Measurements from ENCODE around the gene SLC25A43.
"Not testable (repeated sequence)": the region's sequence is repeated elsewhere in the genome, so short reads cannot be mapped to it uniquely, and the experiment has no call there.

SLC25A43 gene

GRCh38 chrX:119468551-119469312 lies 69.6 kb downstream of the SLC25A43 start:
- DNase-seq: peak; percentile 66

GRCh38 chrX:119469313-119469635 lies 70.1 kb downstream of the SLC25A43 start:
- no peak for DNase-seq

- no peak for DNase-seq
Measured at GRCh38 chrX:119474615-119475388, 75.7 kb downstream of the SLC25A43 start.

- no peak for DNase-seq
Measured at GRCh38 chrX:119475389-119476101, 76.4 kb downstream of the SLC25A43 start.

GRCh38 chrX:119477812-119478232 lies 78.7 kb downstream of the SLC25A43 start:
- DNase-seq: no peak

- DNase-seq: no peak
Measured at GRCh38 chrX:119478504-119478903, 79.4 kb downstream of the SLC25A43 start.

- no peak for DNase-seq
Measured at GRCh38 chrX:119479845-119480244, 80.7 kb downstream of the SLC25A43 start.

- no peak for DNase-seq
Measured at GRCh38 chrX:119481323-119481801, 82.2 kb downstream of the SLC25A43 start.

- no peak for DNase-seq
Measured at GRCh38 chrX:119482041-119482440, 82.9 kb downstream of the SLC25A43 start.

- DNase-seq: peak; percentile 40
Measured at GRCh38 chrX:119482481-119483480, 83.6 kb downstream of the SLC25A43 start.

GRCh38 chrX:119486745-119487144 lies 87.6 kb downstream of the SLC25A43 start:
- no peak for DNase-seq

GRCh38 chrX:119487766-119488165 lies 88.6 kb downstream of the SLC25A43 start:
- DNase-seq: not testable (repeated sequence)

- peak; percentile 19 for DNase-seq
Measured at GRCh38 chrX:119488749-119489148, 89.6 kb downstream of the SLC25A43 start.

GRCh38 chrX:119489212-119490074 lies 90.3 kb downstream of the SLC25A43 start:
- DNase-seq: no peak

GRCh38 chrX:119492463-119492862 lies 93.3 kb downstream of the SLC25A43 start:
- no peak for DNase-seq

GRCh38 chrX:119493851-119494495 lies 94.8 kb downstream of the SLC25A43 start:
- not testable (repeated sequence) for DNase-seq

- DNase-seq: no peak
Measured at GRCh38 chrX:119495734-119496726, 96.9 kb downstream of the SLC25A43 start.

- DNase-seq: no peak
Measured at GRCh38 chrX:119497185-119497584, 98.0 kb downstream of the SLC25A43 start.

- no peak for DNase-seq
Measured at GRCh38 chrX:119500061-119500800, 101.1 kb downstream of the SLC25A43 start.

Data from COR-L47 (cell line).